Naive thymus-derived CD4-positive, alpha-beta T cell (primary cell): ENCODE measurements around the gene CLRN1. TPM values are rescaled to one million over a fixed set of nuclear protein-coding genes. Genes with fewer than 3 reads are reported as not detected.
"Not testable (repeated sequence)": the region's sequence is repeated elsewhere in the genome, so short reads cannot be mapped to it uniquely, and the experiment has no call there.

Experiments
- ATAC-seq: fragments of 150-1000 bp; cut with Tn5 transposase; 2 replicates; pipeline ENCODE4 v1.10.0; 2021; ENCODE audit warnings: mild to moderate bottlenecking, moderate library complexity
- CTCF ChIA-PET: fragments of 350-600 bp; sonication (Branson Sonifier 250); formaldehyde crosslinking; loops from one replicate; lab custom pipeline; 2021; ENCODE audit warnings: antibody characterized with exemption; lab: Charles Lee
- POLR2A ChIA-PET: fragments of 350-600 bp; sonication (Branson Sonifier 250); formaldehyde crosslinking; loops from one replicate; lab custom pipeline; 2021; ENCODE audit warnings: antibody characterized with exemption, inconsistent platforms; lab: Charles Lee
- DNase-seq, 9 donors: peaks; one replicate each; pipeline versions ENCODE4 v3.0.0 to v3.0.0-alpha.2; 2020 to 2022; ENCODE audit warnings: mixed read lengths in 1 of 9
- H3K27ac ChIP-seq: one replicate; pipeline ENCODE4 v1.7.0; 2013; ENCODE audit warnings: mild to moderate bottlenecking, low read depth, low read length, moderate library complexity
- H3K27me3 ChIP-seq, 2 donors: one replicate each; pipeline ENCODE4 v1.7.0; 2013; ENCODE audit warnings: low read length in 2 of 2, mild to moderate bottlenecking in 2 of 2, moderate library complexity in 2 of 2; ENCODE audit not compliant: control insufficient read depth in 2 of 2, insufficient read depth in 2 of 2
- H3K36me3 ChIP-seq, 3 experiments: 1 replicate in 2 of 3; 2 replicates in 1 of 3; pipeline ENCODE4 v1.7.0; 2013; ENCODE audit warnings: low read length in 3 of 3, mild to moderate bottlenecking in 3 of 3, moderate library complexity in 1 of 3; ENCODE audit not compliant: insufficient read depth in 3 of 3, control insufficient read depth in 2 of 3
- H3K4me1 ChIP-seq, 2 donors: one replicate each; pipeline ENCODE4 v1.7.0; 2013; ENCODE audit warnings: low read length in 2 of 2, mild to moderate bottlenecking in 2 of 2, moderate library complexity in 1 of 2; ENCODE audit not compliant: control insufficient read depth in 2 of 2, insufficient read depth in 2 of 2
- H3K4me3 ChIP-seq: 2 replicates; pipeline ENCODE4 v1.7.0; 2013; ENCODE audit warnings: mild to moderate bottlenecking, low read length
- H3K9me3 ChIP-seq, 3 experiments: 1 replicate in 2 of 3; 2 replicates in 1 of 3; pipeline ENCODE4 v1.7.0; 2013; ENCODE audit warnings: low read length in 3 of 3; ENCODE audit not compliant: control insufficient read depth in 2 of 3
- H3K27ac Mint-ChIP-seq, 9 donors: one replicate each; pipeline ENCODE4 v1.8.0; 2020 to 2022; ENCODE audit warnings: mixed read lengths in 9 of 9, mild to moderate bottlenecking in 8 of 9, moderate library complexity in 5 of 9, inconsistent platforms in 2 of 9
- H3K27me3 Mint-ChIP-seq, 5 donors: one replicate each; pipeline ENCODE4 v1.8.0; 2021 to 2022; ENCODE audit warnings: mixed read lengths in 5 of 5, mild to moderate bottlenecking in 1 of 5
- H3K36me3 Mint-ChIP-seq, 5 donors: one replicate each; pipeline ENCODE4 v1.8.0; 2020 to 2022; ENCODE audit warnings: mixed read lengths in 5 of 5, mild to moderate bottlenecking in 3 of 5, inconsistent platforms in 1 of 5
- H3K4me1 Mint-ChIP-seq, 7 donors: one replicate each; pipeline ENCODE4 v1.8.0; 2020 to 2022; ENCODE audit warnings: mixed read lengths in 7 of 7, mild to moderate bottlenecking in 3 of 7, inconsistent platforms in 1 of 7
- H3K4me3 Mint-ChIP-seq, 10 donors: one replicate each; pipeline ENCODE4 v1.8.0; 2020 to 2022; ENCODE audit warnings: mild to moderate bottlenecking in 10 of 10, mixed read lengths in 10 of 10, moderate library complexity in 6 of 10, inconsistent platforms in 2 of 10
- H3K9me3 Mint-ChIP-seq, 11 donors: one replicate each; pipeline ENCODE4 v1.8.0; 2020 to 2022; ENCODE audit warnings: mixed read lengths in 11 of 11, mild to moderate bottlenecking in 4 of 11, inconsistent platforms in 1 of 11, moderate library complexity in 1 of 11
- intact Hi-C, 2 donors: fragments of 100-400 bp; cut with micrococcal nuclease; formaldehyde crosslinking; loops; one replicate each; pipeline ENCODE4 v1.15.1; 2023
- polyA plus RNA-seq, 2 donors: library from polyadenylated mRNA; unstranded; fragments of 300-500 nt; fragmentation: Illumina TruSeq; gene quantifications; one replicate each; pipeline ENCODE4 v1.2.3, GENCODE V29; 2021
- total RNA-seq, 6 experiments: library from RNA in 5 of 6; stranded (reverse) in 5 of 6; gene quantifications; 1 replicate in 5 of 6; 2 replicates in 1 of 6; pipeline ENCODE4 v1.2.3 and lab custom pipeline; 2021 to 2026

CLRN1 gene
- total and polyA plus RNA-seq, 7 experiments from 2014 or later, result not detected

GRCh38 chr3:151002003-151002981 lies 29.8 kb upstream of the CLRN1 start:
- no peaks in the 10 kb centered on the region for H3K4me1 Mint-ChIP-seq
- H3K4me3 Mint-ChIP-seq, result no peak overlapping the region
- CTCF ChIA-PET, result interaction anchor here (0.6 kb wide), 1 partner anchor 97 kb away, joined by 3 read pairs; no protein-coding TSS in a partner anchor

GRCh38 chr3:150998996-150999395 lies 26.5 kb upstream of the CLRN1 start:
- no peak overlapping the region for H3K4me3 Mint-ChIP-seq
- Histone ChIP-seq H3K4me1 (no peaks in the 10 kb centered on the region), H3K27me3 (peaks cover 0 to 3% of the 10 kb centered on the region in 2 donors), H3K27ac (no peak overlapping the region), H3K4me3 (no peak overlapping the region), H3K9me3 (no peaks in the 10 kb centered on the region), H3K36me3 (no peaks in the 10 kb centered on the region)
- ATAC-seq (no peak), DNase-seq (no peak)
- peaks cover 0 to 4% (median 0%) of the 10 kb centered on the region in 11 donors for H3K9me3 Mint-ChIP-seq
- peaks cover 0 to 5% (median 0%) of the 10 kb centered on the region in 5 donors for H3K36me3 Mint-ChIP-seq
- H3K4me1 Mint-ChIP-seq, result peaks cover 0 to 2% (median 0%) of the 10 kb centered on the region in 7 donors
- no peak overlapping the region for H3K27ac Mint-ChIP-seq
- peaks cover 4 to 24% (median 9%) of the 10 kb centered on the region in 5 donors for H3K27me3 Mint-ChIP-seq
- intact Hi-C loops, result no loop called here
- POLR2A ChIA-PET, result no interaction called here
- CTCF ChIA-PET, result no interaction called here

More at GRCh38 chr3:151002003-151002981, 29.8 kb upstream of the CLRN1 start:
- Histone ChIP-seq H3K9me3 (no peaks in the 10 kb centered on the region), H3K36me3 (no peaks in the 10 kb centered on the region), H3K4me3 (no peak overlapping the region), H3K27ac (no peak overlapping the region), H3K27me3 (peaks cover 0 to 3% of the 10 kb centered on the region in 2 donors), H3K4me1 (no peaks in the 10 kb centered on the region)
- DNase-seq, result no peak
- H3K36me3 Mint-ChIP-seq, result peaks cover 0 to 5% (median 0%) of the 10 kb centered on the region in 5 donors
- H3K9me3 Mint-ChIP-seq, result peaks cover 0 to 4% (median 0%) of the 10 kb centered on the region in 11 donors
- intact Hi-C loops, result no loop called here
- H3K27me3 Mint-ChIP-seq, result peaks cover 0 to 14% (median 9%) of the 10 kb centered on the region in 5 donors
- H3K27ac Mint-ChIP-seq, result no peak overlapping the region
- POLR2A ChIA-PET, result no interaction called here
- ATAC-seq, result no peak

GRCh38 chr3:150996731-150997130 lies 24.2 kb upstream of the CLRN1 start:
- H3K9me3 ChIP-seq, result no peaks in the 10 kb centered on the region
- peaks cover 0 to 5% (median 0%) of the 10 kb centered on the region in 5 donors for H3K36me3 Mint-ChIP-seq
- H3K4me1 Mint-ChIP-seq, result peaks cover 0 to 7% (median 0%) of the 10 kb centered on the region in 7 donors
- H3K4me3 ChIP-seq, result no peak overlapping the region
- no peak overlapping the region for H3K27ac ChIP-seq
- peaks cover 0 to 2% of the 10 kb centered on the region in 2 donors for H3K27me3 ChIP-seq
- ChIA-PET POLR2A (no interaction called here), CTCF (interaction anchor here (1.0 kb wide), 1 partner anchor 90 kb away, joined by 3 read pairs; no protein-coding TSS in a partner anchor)
- no peak overlapping the region for H3K4me3 Mint-ChIP-seq
- ATAC-seq (no peak), DNase-seq (no peak)
- H3K27ac Mint-ChIP-seq, result no peak overlapping the region
- peaks cover 18 to 34% (median 20%) of the 10 kb centered on the region in 5 donors for H3K27me3 Mint-ChIP-seq
- H3K36me3 ChIP-seq, result no peaks in the 10 kb centered on the region
- no peaks in the 10 kb centered on the region for H3K4me1 ChIP-seq
- peaks cover 0 to 10% (median 0%) of the 10 kb centered on the region in 11 donors for H3K9me3 Mint-ChIP-seq
- intact Hi-C loops, result no loop called here

- Histone ChIP-seq H3K27me3 (no peaks in the 10 kb centered on the region), H3K4me1 (no peaks in the 10 kb centered on the region), H3K27ac (no peak overlapping the region), H3K36me3 (no peaks in the 10 kb centered on the region), H3K9me3 (no peaks in the 10 kb centered on the region), H3K4me3 (no peak overlapping the region)
- intact Hi-C loops, result no loop called here
- POLR2A ChIA-PET, result no interaction called here
- ATAC-seq, result no peak
- H3K27ac Mint-ChIP-seq, result no peak overlapping the region
- peaks cover 0 to 5% (median 0%) of the 10 kb centered on the region in 5 donors for H3K36me3 Mint-ChIP-seq
- H3K4me3 Mint-ChIP-seq, result no peak overlapping the region
- peaks cover 18 to 38% (median 24%) of the 10 kb centered on the region in 5 donors for H3K27me3 Mint-ChIP-seq
- H3K4me1 Mint-ChIP-seq, result peaks cover 0 to 7% (median 0%) of the 10 kb centered on the region in 7 donors
- H3K9me3 Mint-ChIP-seq, result peaks cover 0 to 10% (median 0%) of the 10 kb centered on the region in 11 donors
- CTCF ChIA-PET, result no interaction called here
- no peak for DNase-seq
Observed at GRCh38 chr3:150995510-150995909, 23.0 kb upstream of the CLRN1 start.

GRCh38 chr3:150989208-150989607 lies 16.7 kb upstream of the CLRN1 start:
- no peak overlapping the region for H3K4me3 ChIP-seq
- Mint-ChIP-seq H3K9me3 (peaks cover 0 to 11% (median 5%) of the 10 kb centered on the region in 11 donors), H3K27ac (no peak overlapping the region), H3K4me1 (peaks cover 0 to 7% (median 0%) of the 10 kb centered on the region in 7 donors), H3K36me3 (no peaks in the 10 kb centered on the region), H3K4me3 (no peak overlapping the region), H3K27me3 (peaks cover 22 to 52% (median 32%) of the 10 kb centered on the region in 5 donors)
- intact Hi-C loops, result no loop called here
- ChIA-PET CTCF (no interaction called here), POLR2A (no interaction called here)
- no peaks in the 10 kb centered on the region for H3K36me3 ChIP-seq
- DNase-seq, result no peak
- no peak overlapping the region for H3K27ac ChIP-seq
- H3K9me3 ChIP-seq, result no peaks in the 10 kb centered on the region
- ATAC-seq, result no peak
- peaks cover 0 to 4% of the 10 kb centered on the region in 2 donors for H3K27me3 ChIP-seq
- H3K4me1 ChIP-seq, result no peaks in the 10 kb centered on the region

GRCh38 chr3:150988395-150988794 lies 15.9 kb upstream of the CLRN1 start:
- Mint-ChIP-seq H3K9me3 (peaks cover 0 to 11% (median 4%) of the 10 kb centered on the region in 11 donors), H3K27me3 (peaks cover 24 to 57% (median 32%) of the 10 kb centered on the region in 5 donors)
- ATAC-seq, H3K4me3 Mint-ChIP-seq, DNase-seq, H3K9me3 ChIP-seq, H3K4me1 Mint-ChIP-seq, H3K4me3 ChIP-seq, H3K27ac ChIP-seq, H3K36me3 ChIP-seq, H3K4me1 ChIP-seq, POLR2A ChIA-PET, intact Hi-C loops, H3K27ac Mint-ChIP-seq, H3K27me3 ChIP-seq, CTCF ChIA-PET, H3K36me3 Mint-ChIP-seq: not testable (repeated sequence)
